ENCODE data around the gene TRPM3.

TRPM3 gene

DNA sequence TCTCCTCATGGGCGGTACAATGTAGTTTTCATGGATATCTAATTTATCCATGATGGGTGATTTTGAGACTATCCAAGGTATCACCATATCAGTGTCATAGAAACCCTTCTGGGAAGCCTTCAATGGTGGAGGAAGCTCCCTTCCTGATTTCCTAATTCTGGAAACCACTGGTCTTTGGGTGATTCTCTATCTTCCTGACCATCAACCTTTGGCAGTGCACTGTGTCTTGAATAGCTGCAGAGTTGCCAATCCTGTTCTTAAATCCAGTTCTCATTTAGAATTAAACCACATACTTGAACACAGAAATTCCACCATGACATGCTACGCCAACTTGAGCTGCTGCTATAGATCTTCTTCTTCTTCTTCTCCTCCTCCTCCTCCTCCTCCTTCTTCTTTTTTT is 545.3 kb downstream of the TRPM3 start:
- H3K27ac ChIP-seq (ENCODE audit: low read depth, low read length, severe bottlenecking): no peak overlapping the region
- H3K9me3 ChIP-seq (ENCODE audit: control insufficient read depth, low read length): no peaks in the 10 kb centered on the region
- WGBS, 2 experiments (ENCODE audit: insufficient coverage in 2 of 2): 89 to 100% methylated on average over 1 of the region's 2 CpGs

GRCh38 chr9:70574151-70574837 is 547.1 kb downstream of the TRPM3 start:
- Histone ChIP-seq H3K27ac (ENCODE audit: low read depth, low read length, severe bottlenecking) (no peak overlapping the region), H3K9me3 (ENCODE audit: control insufficient read depth, low read length) (no peaks in the 10 kb centered on the region), H3K4me1 (ENCODE audit: control insufficient read depth, insufficient read depth, low read length, poor library complexity, severe bottlenecking) (no peaks in the 10 kb centered on the region), H3K36me3 (ENCODE audit: control insufficient read depth, insufficient read depth, low read length) (no peaks in the 10 kb centered on the region), H3K4me3 (ENCODE audit: extremely low read depth, insufficient read depth, low read length, poor library complexity, severe bottlenecking) (no peak overlapping the region)
- 60 to 80% methylated on average over 1 of the region's 2 CpGs for WGBS, 2 experiments (ENCODE audit: insufficient coverage in 2 of 2)

More for the DNA sequence above, 545.3 kb downstream of the TRPM3 start:
- Histone ChIP-seq H3K4me1 (ENCODE audit: control insufficient read depth, insufficient read depth, low read length, poor library complexity, severe bottlenecking) (no peaks in the 10 kb centered on the region), H3K4me3 (ENCODE audit: extremely low read depth, insufficient read depth, low read length, poor library complexity, severe bottlenecking) (no peak overlapping the region), H3K36me3 (ENCODE audit: control insufficient read depth, insufficient read depth, low read length) (no peaks in the 10 kb centered on the region)

- H3K9me3 ChIP-seq (ENCODE audit: control insufficient read depth, low read length): no peaks in the 10 kb centered on the region
- no peaks in the 10 kb centered on the region for H3K36me3 ChIP-seq (ENCODE audit: control insufficient read depth, insufficient read depth, low read length)
- no peak overlapping the region for H3K4me3 ChIP-seq (ENCODE audit: extremely low read depth, insufficient read depth, low read length, poor library complexity, severe bottlenecking)
- H3K4me1 ChIP-seq (ENCODE audit: control insufficient read depth, insufficient read depth, low read length, poor library complexity, severe bottlenecking): no peaks in the 10 kb centered on the region
- no peak overlapping the region for H3K27ac ChIP-seq (ENCODE audit: low read depth, low read length, severe bottlenecking)
Measured at GRCh38 chr9:70573308-70573707, 548.1 kb downstream of the TRPM3 start.

- H3K4me1 ChIP-seq (ENCODE audit: control insufficient read depth, insufficient read depth, low read length, poor library complexity, severe bottlenecking): no peaks in the 10 kb centered on the region
- H3K27ac ChIP-seq (ENCODE audit: low read depth, low read length, severe bottlenecking): no peak overlapping the region
- no peak overlapping the region for H3K4me3 ChIP-seq (ENCODE audit: extremely low read depth, insufficient read depth, low read length, poor library complexity, severe bottlenecking)
- no peaks in the 10 kb centered on the region for H3K9me3 ChIP-seq (ENCODE audit: control insufficient read depth, low read length)
- no peaks in the 10 kb centered on the region for H3K36me3 ChIP-seq (ENCODE audit: control insufficient read depth, insufficient read depth, low read length)
- 91 to 100% methylated on average over 1 to 5 of the region's 5 CpGs for WGBS, 2 experiments (ENCODE audit: insufficient coverage in 2 of 2)
Measured at GRCh38 chr9:70571258-70571657, 550.2 kb downstream of the TRPM3 start.

DNA sequence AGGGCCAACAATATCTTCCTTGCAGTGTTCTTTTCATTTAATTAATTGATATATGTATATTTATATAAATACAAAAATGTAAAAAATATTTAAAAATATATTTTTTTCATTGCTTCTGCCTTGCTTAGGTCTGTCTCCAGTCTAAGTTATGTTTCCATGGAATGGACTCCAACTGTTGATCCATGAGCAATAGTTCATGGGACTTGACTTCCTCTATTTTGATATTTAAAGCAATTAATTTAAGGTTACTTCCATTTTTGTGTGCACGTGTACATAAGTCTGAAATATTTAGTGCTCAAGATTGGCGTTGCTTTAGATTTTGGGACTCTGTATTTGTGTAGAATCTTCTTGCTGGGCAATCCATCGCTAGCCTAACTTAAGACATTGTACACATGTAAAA is 551.6 kb downstream of the TRPM3 start:
- Histone ChIP-seq H3K9me3 (ENCODE audit: control insufficient read depth, low read length) (no peaks in the 10 kb centered on the region), H3K4me1 (ENCODE audit: control insufficient read depth, insufficient read depth, low read length, poor library complexity, severe bottlenecking) (no peaks in the 10 kb centered on the region), H3K36me3 (ENCODE audit: control insufficient read depth, insufficient read depth, low read length) (no peaks in the 10 kb centered on the region), H3K27ac (ENCODE audit: low read depth, low read length, severe bottlenecking) (no peak overlapping the region), H3K4me3 (ENCODE audit: extremely low read depth, insufficient read depth, low read length, poor library complexity, severe bottlenecking) (no peak overlapping the region)
- no CpG with 5 or more reads among the region's 3 CpGs for WGBS, 2 experiments (ENCODE audit: insufficient coverage in 2 of 2)

- H3K4me1 ChIP-seq (ENCODE audit: control insufficient read depth, insufficient read depth, low read length, poor library complexity, severe bottlenecking): no peaks in the 10 kb centered on the region
- no peak overlapping the region for H3K27ac ChIP-seq (ENCODE audit: low read depth, low read length, severe bottlenecking)
- no peaks in the 10 kb centered on the region for H3K36me3 ChIP-seq (ENCODE audit: control insufficient read depth, insufficient read depth, low read length)
- no peak overlapping the region for H3K4me3 ChIP-seq (ENCODE audit: extremely low read depth, insufficient read depth, low read length, poor library complexity, severe bottlenecking)
- H3K9me3 ChIP-seq (ENCODE audit: control insufficient read depth, low read length): no peaks in the 10 kb centered on the region
- WGBS, 2 experiments (ENCODE audit: insufficient coverage in 2 of 2): 83 to 92% methylated on average over 3 of the region's 4 CpGs
Measured at GRCh38 chr9:70569070-70569772, 552.2 kb downstream of the TRPM3 start.

DNA sequence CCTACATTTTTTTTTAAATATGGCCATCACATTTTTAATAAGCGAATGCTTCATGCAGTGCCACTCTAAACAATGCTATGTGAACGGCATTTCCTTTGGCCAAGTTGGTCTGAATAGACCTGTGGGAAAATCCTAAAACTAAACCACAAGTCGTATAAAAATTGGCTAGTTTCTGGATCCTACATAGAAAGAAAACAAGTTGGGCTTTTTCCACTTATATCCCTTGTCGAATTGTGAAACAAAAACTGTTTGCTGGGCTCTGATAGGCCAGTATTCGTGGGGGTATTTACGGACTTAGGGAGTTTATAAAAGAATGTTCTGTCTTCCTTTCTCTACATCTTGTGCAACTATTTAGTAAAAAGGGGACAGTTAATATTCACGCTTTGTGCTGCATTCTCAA is 553.9 kb downstream of the TRPM3 start:
- Histone ChIP-seq H3K36me3 (ENCODE audit: control insufficient read depth, insufficient read depth, low read length) (no peaks in the 10 kb centered on the region), H3K4me3 (ENCODE audit: extremely low read depth, insufficient read depth, low read length, poor library complexity, severe bottlenecking) (no peak overlapping the region), H3K9me3 (ENCODE audit: control insufficient read depth, low read length) (no peaks in the 10 kb centered on the region), H3K27ac (ENCODE audit: low read depth, low read length, severe bottlenecking) (no peak overlapping the region), H3K4me1 (ENCODE audit: control insufficient read depth, insufficient read depth, low read length, poor library complexity, severe bottlenecking) (no peaks in the 10 kb centered on the region)
- 84 to 96% methylated on average over 4 of the region's 7 CpGs for WGBS, 2 experiments (ENCODE audit: insufficient coverage in 2 of 2)

GRCh38 chr9:70566751-70567150 is 554.7 kb downstream of the TRPM3 start:
- Histone ChIP-seq H3K9me3 (ENCODE audit: control insufficient read depth, low read length) (no peaks in the 10 kb centered on the region), H3K4me3 (ENCODE audit: extremely low read depth, insufficient read depth, low read length, poor library complexity, severe bottlenecking) (no peak overlapping the region), H3K4me1 (ENCODE audit: control insufficient read depth, insufficient read depth, low read length, poor library complexity, severe bottlenecking) (no peaks in the 10 kb centered on the region), H3K27ac (ENCODE audit: low read depth, low read length, severe bottlenecking) (no peak overlapping the region), H3K36me3 (ENCODE audit: control insufficient read depth, insufficient read depth, low read length) (no peaks in the 10 kb centered on the region)
- 40 to 83% methylated on average over 1 to 2 of the region's 4 CpGs for WGBS, 2 experiments (ENCODE audit: insufficient coverage in 2 of 2)

DNA sequence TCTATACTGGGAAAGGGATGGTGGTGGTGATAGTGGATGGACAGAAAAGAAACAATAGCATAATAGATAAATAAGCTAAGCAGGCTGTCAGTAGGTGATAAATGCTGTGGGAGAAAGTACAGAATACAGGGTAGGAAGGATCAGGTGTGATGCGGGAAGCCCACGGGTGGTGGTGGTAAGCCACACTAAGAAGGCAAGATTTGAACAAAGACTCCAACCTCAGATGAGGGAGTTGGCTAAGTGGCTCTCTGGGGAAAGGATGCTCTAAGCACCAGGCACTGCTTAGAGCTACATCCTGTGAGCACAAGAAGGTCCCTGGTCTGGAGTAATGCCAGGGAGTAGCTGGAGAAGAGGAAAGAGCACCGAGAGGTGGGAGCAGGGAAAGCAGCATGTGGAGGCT is 555.4 kb downstream of the TRPM3 start:
- Histone ChIP-seq H3K27ac (ENCODE audit: low read depth, low read length, severe bottlenecking) (no peak overlapping the region), H3K4me3 (ENCODE audit: extremely low read depth, insufficient read depth, low read length, poor library complexity, severe bottlenecking) (no peak overlapping the region), H3K4me1 (ENCODE audit: control insufficient read depth, insufficient read depth, low read length, poor library complexity, severe bottlenecking) (no peaks in the 10 kb centered on the region), H3K36me3 (ENCODE audit: control insufficient read depth, insufficient read depth, low read length) (no peaks in the 10 kb centered on the region), H3K9me3 (ENCODE audit: control insufficient read depth, low read length) (no peaks in the 10 kb centered on the region)
- 90 to 98% methylated on average over 3 of the region's 3 CpGs for WGBS, 2 experiments (ENCODE audit: insufficient coverage in 2 of 2)

GRCh38 chr9:70564468-70565335 is 556.7 kb downstream of the TRPM3 start:
- no peak overlapping the region for H3K4me3 ChIP-seq (ENCODE audit: extremely low read depth, insufficient read depth, low read length, poor library complexity, severe bottlenecking)
- H3K27ac ChIP-seq (ENCODE audit: low read depth, low read length, severe bottlenecking): no peak overlapping the region
- 98 to 100% methylated on average over 4 to 5 of the region's 8 CpGs for WGBS, 2 experiments (ENCODE audit: insufficient coverage in 2 of 2)
- H3K9me3 ChIP-seq (ENCODE audit: control insufficient read depth, low read length): no peaks in the 10 kb centered on the region
- H3K4me1 ChIP-seq (ENCODE audit: control insufficient read depth, insufficient read depth, low read length, poor library complexity, severe bottlenecking): no peaks in the 10 kb centered on the region
- no peaks in the 10 kb centered on the region for H3K36me3 ChIP-seq (ENCODE audit: control insufficient read depth, insufficient read depth, low read length)
